Thyroid gland (tissue), 4 donors: ENCODE measurements around the gene C16orf74. TPM values are rescaled to one million over a fixed set of nuclear protein-coding genes. Genes with fewer than 3 reads are reported as not detected.

ENCODE experiments used
- DNase-seq, 2 donors: peaks; one replicate each; pipeline ENCODE4 v3.0.0-alpha.2; 2019
- H3K27ac ChIP-seq, 3 donors: fragments of 200-600 bp; sonication (generic); 1 replicate in 2 of 3; 2 replicates in 1 of 3; pipeline ENCODE4 v1.5.1; 2016 to 2019; ENCODE audit warnings: mild to moderate bottlenecking in 1 of 3, moderate library complexity in 1 of 3
- H3K27me3 ChIP-seq: fragments of 200-600 bp; sonication (generic); one replicate; pipeline ENCODE4 v1.5.1; 2019
- H3K36me3 ChIP-seq, 2 donors: fragments of 200-600 bp; sonication (generic); one replicate each; pipeline ENCODE4 v1.5.1; 2016 to 2019
- H3K4me1 ChIP-seq, 2 donors: fragments of 200-600 bp; sonication (generic); one replicate each; pipeline ENCODE4 v1.5.1; 2017 to 2019
- H3K4me3 ChIP-seq, 3 donors: fragments of 200-600 bp; sonication (generic); replicated peaks in 1 of 3; 1 replicate in 2 of 3; 2 replicates in 1 of 3; pipeline ENCODE4 v1.5.1; 2016; ENCODE audit warnings: mild to moderate bottlenecking in 1 of 3
- H3K9me3 ChIP-seq: fragments of 200-600 bp; sonication (generic); one replicate; pipeline ENCODE4 v1.5.1; 2017
- POLR2A ChIP-seq, 2 donors: fragments of 450-650 bp; IDR thresholded peaks; one replicate each; pipeline ENCODE4 v1.6.1; 2017; ENCODE audit warnings: antibody characterized with exemption in 2 of 2, mild to moderate bottlenecking in 2 of 2, moderate library complexity in 1 of 2
- WGBS, 2 donors: methylation state at CpG; one replicate each; pipeline ENCODE4 v1.1.5; 2017; 5-methylcytosine and 5-hydroxymethylcytosine counted together
- intact Hi-C: fragments of 100-400 bp; cut with DNase I; formaldehyde crosslinking; loops from one replicate; pipeline ENCODE4 v1.15.1; 2023
- total RNA-seq, 4 donors: library from RNA; depleted of rRNA; stranded (reverse); fragments of >200 nt; gene quantifications; one replicate each; pipeline ENCODE4 v1.2.3, GENCODE V29; 2016
- TF ChIP-seq, protein P1 (sequence below), 6 experiments: fragments of 200-600 bp in 3 of 6; fragments of 450-650 bp in 3 of 6; sonication (generic) in 3 of 6; IDR thresholded peaks; one replicate each; pipeline ENCODE4 v1.5.1; 2016 to 2019; ENCODE audit warnings: antibody characterized with exemption in 6 of 6, mild to moderate bottlenecking in 2 of 6, inconsistent platforms in 1 of 6, moderate library complexity in 1 of 6

Gene C16orf74
- 1 to 10 TPM in 3 of 4 donors, not detected in 1; 5.1 to 8.4 (median 6.3) TPM for total RNA-seq

DNA sequence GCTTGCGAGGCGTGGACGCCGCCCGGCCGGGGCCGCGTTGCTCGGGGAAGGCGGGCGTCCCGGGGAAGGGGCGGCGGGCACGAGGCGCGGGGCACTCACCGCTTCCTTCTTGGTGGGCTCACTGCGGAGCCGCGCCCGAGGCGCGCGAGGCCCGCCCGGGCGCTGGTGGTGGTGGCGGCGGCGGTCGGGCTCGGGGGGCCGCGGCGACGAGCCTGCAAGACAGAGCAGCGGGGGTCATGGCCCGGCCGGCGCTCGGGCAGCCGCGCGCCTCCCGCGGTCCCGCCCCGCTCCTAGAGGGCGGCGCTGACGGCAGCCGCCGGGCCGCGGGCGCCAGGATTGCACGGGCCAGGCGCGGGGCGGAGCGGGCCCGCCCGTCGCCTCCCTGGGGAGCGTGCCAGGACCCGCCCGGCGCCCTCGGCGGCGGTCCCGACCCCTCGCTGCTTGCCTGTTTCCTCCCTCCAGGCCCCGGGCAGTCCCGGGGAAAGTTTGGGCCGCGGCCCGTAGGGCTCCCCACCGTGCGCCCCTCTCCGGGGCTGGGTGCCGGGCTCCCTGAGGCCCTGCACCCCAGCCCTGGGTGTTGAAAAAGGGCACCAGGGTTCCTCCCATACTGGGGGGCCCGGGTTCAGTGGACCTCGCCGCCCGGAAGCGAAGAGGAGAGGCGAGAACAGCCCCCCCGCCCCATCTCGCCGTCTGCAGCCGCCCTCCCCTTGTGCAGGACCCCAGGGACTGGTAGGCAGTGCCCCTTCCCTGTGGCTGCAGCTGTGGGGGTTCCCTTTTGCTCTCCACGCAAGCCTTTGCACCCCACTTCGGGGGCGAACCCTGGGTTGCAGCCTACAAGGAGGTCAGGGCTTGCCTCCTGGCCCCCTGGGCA lies at the start of gene C16orf74:
TSS of gene C16orf74 (minus strand) at position 270 of the 871 bp plus-strand sequence. CDS start 15,879 bp downstream, outside the sequence.
- TF ChIP-seq POLR2A (IDR thresholded peaks at IDR 0.05) = peak in 1 of 2 donors; percentile 11
- TF ChIP-seq, protein P1, sequence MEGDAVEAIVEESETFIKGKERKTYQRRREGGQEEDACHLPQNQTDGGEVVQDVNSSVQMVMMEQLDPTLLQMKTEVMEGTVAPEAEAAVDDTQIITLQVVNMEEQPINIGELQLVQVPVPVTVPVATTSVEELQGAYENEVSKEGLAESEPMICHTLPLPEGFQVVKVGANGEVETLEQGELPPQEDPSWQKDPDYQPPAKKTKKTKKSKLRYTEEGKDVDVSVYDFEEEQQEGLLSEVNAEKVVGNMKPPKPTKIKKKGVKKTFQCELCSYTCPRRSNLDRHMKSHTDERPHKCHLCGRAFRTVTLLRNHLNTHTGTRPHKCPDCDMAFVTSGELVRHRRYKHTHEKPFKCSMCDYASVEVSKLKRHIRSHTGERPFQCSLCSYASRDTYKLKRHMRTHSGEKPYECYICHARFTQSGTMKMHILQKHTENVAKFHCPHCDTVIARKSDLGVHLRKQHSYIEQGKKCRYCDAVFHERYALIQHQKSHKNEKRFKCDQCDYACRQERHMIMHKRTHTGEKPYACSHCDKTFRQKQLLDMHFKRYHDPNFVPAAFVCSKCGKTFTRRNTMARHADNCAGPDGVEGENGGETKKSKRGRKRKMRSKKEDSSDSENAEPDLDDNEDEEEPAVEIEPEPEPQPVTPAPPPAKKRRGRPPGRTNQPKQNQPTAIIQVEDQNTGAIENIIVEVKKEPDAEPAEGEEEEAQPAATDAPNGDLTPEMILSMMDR (IDR thresholded peaks at IDR 0.05) = peak in 1 of 6 experiments; percentile 12
- DNase-seq = peak; percentile 56
- WGBS, 2 donors = 22 to 45% methylated on average over 11 to 18 of the region's 96 CpGs

DNA sequence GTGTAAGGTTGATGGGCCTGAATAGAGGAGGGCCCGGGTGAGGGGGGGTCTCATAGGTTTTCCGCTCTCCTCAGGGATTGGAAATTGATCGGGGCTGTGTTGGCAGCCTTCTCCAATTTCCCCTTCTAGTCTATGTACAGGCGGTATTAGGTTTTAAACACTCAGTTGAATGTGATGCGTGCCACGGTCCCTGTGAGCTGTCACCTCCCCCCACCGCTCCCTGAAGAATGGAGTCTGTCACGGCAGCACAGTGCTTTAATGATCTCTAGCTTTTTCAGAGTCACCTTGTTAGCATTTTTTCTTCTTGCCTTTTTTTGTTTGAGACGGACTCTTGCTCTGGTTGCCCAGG lies 49.4 kb upstream of the C16orf74 start:
- Histone ChIP-seq H3K4me1 (peaks cover 20 to 24% of the 10 kb centered on the region in 2 donors), H3K36me3 (peaks cover 29 to 34% of the 10 kb centered on the region in 2 donors), H3K9me3 (no peaks in the 10 kb centered on the region), H3K4me3 (peak overlapping the region; percentile 86 to 99 (median 87)), H3K27ac (peak overlapping the region; percentile 62 to 85 (median 78)), H3K27me3 (no peaks in the 10 kb centered on the region)
- intact Hi-C loops = no loop called here
- DNase-seq = no peak
- TF ChIP-seq POLR2A (IDR thresholded peaks at IDR 0.05) = no peak
- TF ChIP-seq, protein P1 (IDR thresholded peaks at IDR 0.05) = no peak
- WGBS, 2 donors = 10% methylated on average over 9 of the region's 9 CpGs

More for the DNA sequence above, at the start of gene C16orf74:
- Histone ChIP-seq H3K4me3 (peak within 1 kb of the TSS; percentile 53 to 62 (median 57)), H3K9me3 (no peaks in the 10 kb centered on the region), H3K27ac (no peak within 1 kb of the TSS), H3K27me3 (no peaks in the 10 kb centered on the region), H3K36me3 (no peaks in the 10 kb centered on the region), H3K4me1 (peaks cover 20 to 29% of the 10 kb centered on the region in 2 donors)
- intact Hi-C loops = no loop called here

DNA sequence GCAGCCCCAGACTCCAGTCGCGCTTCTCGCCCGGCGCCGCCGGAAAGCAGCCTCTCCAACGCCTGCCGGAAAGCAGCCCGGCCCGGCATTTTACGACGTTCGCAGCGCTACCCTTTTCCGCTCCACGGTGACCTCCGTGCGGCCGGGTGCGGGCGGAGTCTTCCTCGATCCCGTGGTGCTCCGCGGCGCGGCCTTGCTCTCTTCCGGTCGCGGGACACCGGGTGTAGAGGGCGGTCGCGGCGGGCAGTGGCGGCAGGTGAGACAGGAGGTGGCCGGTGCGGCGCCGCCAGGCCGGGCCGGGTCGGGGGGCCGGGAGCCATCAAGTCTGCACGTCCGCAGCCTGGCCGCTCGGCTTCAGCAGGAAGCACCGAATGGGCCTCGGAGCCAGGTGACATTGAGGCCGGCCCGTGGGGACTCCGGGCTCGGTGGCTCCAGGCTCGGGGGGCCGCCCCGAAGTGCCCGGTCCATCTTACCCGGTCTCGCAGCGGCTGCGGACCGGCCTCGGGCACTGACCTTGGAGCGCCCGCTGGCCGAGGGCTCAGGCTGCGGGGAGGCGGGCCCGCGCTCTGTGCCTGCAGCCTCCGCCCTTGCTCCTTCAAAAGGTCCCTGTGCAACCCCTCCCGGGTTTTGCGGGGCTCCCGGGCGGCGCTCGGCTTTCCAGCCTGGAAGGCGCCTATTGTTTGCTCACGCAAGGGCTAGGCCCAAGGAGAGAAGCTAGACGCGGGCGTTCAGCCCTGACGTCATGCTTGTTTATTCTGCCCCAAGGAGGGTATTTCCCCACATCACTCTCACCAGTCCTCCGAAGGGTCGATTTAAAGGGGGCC lies 48.8 kb upstream of the C16orf74 start, which contains the start of the genes COX4I1 and EMC8:
TSS of gene COX4I1 (plus strand) at position 199 of the 824 bp plus-strand sequence. CDS start 1,511 bp downstream, outside the sequence.
TSS of gene EMC8 (minus strand) at position 48 of the 824 bp plus-strand sequence. CDS start 249 bp downstream, outside the sequence.
- H3K27me3 ChIP-seq = no peaks in the 10 kb centered on the region
- TF ChIP-seq, protein P1 (IDR thresholded peaks at IDR 0.05) = peak in 1 of 6 experiments; percentile 6
- peak in 1 of 2 donors; percentile 78 for TF ChIP-seq POLR2A (IDR thresholded peaks at IDR 0.05)
- intact Hi-C loops = no loop called here
- WGBS, 2 donors = 0 to 1% methylated on average over 3 to 13 of the region's 87 CpGs
- peaks cover 20 to 24% of the 10 kb centered on the region in 2 donors for H3K4me1 ChIP-seq
- peak within 1 kb of the TSS; percentile 86 to 99 (median 87) for H3K4me3 ChIP-seq
- H3K9me3 ChIP-seq = no peaks in the 10 kb centered on the region
- DNase-seq = peak; percentile 95 to 97
- H3K36me3 ChIP-seq = peaks cover 24 to 28% of the 10 kb centered on the region in 2 donors
- H3K27ac ChIP-seq = peak within 1 kb of the TSS; percentile 62 to 85 (median 78)

DNA sequence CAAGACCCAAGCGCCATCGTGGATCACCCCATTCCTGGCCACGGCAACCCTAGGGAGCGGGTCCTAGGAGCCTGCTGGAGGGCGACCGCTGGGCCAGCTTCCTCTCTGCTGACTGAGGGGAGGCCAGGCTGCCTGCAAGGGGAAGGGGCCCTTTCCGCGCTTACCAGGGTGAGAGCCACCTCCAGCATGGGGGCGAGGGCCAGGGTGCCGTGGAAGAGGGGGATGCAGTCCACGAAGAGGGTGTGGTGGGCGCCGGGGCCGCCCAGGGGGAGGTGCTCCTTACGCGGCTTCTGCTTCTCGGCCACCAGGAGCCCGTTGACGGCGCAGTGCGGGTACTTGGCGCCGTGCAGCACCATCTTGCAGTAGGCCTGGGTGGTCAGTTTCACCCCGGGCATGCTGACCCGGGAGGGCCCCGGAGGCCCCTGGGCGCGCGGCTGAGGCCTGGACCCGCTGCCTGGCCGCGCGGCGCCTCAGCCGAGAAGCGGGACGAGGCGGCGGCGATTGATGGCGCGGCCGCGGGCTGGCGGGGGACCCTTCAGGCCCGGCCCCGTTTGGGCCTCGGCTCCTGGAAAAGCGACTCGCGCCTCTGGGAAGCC lies 48.1 kb upstream of the C16orf74 start:
- peak overlapping the region; percentile 82 to 99 (median 87) for H3K4me3 ChIP-seq
- H3K9me3 ChIP-seq = no peaks in the 10 kb centered on the region
- peaks cover 20 to 24% of the 10 kb centered on the region in 2 donors for H3K4me1 ChIP-seq
- peak in 1 of 2 donors; percentile 32 for DNase-seq
- intact Hi-C loops = no loop called here
- WGBS, 2 donors = 0% methylated on average over 2 to 31 of the region's 51 CpGs
- no peak for TF ChIP-seq POLR2A (IDR thresholded peaks at IDR 0.05)
- TF ChIP-seq, protein P1 (IDR thresholded peaks at IDR 0.05) = no peak
- H3K36me3 ChIP-seq = peaks cover 21 to 25% of the 10 kb centered on the region in 2 donors
- no peaks in the 10 kb centered on the region for H3K27me3 ChIP-seq
- H3K27ac ChIP-seq = peak overlapping the region in 2 of 3 donors; percentile 78 to 85
